GM15510 (cell line): ENCODE data around the gene ARRDC2.

Experiments used
- POLR2A ChIP-seq: IDR thresholded peaks from 3 replicates; pipeline ENCODE4 v1.6.1; 2011; ENCODE audit warnings: borderline replicate concordance; ENCODE audit not compliant: insufficient read length; ENCODE audit errors: extremely low read depth

Gene ARRDC2

DNA sequence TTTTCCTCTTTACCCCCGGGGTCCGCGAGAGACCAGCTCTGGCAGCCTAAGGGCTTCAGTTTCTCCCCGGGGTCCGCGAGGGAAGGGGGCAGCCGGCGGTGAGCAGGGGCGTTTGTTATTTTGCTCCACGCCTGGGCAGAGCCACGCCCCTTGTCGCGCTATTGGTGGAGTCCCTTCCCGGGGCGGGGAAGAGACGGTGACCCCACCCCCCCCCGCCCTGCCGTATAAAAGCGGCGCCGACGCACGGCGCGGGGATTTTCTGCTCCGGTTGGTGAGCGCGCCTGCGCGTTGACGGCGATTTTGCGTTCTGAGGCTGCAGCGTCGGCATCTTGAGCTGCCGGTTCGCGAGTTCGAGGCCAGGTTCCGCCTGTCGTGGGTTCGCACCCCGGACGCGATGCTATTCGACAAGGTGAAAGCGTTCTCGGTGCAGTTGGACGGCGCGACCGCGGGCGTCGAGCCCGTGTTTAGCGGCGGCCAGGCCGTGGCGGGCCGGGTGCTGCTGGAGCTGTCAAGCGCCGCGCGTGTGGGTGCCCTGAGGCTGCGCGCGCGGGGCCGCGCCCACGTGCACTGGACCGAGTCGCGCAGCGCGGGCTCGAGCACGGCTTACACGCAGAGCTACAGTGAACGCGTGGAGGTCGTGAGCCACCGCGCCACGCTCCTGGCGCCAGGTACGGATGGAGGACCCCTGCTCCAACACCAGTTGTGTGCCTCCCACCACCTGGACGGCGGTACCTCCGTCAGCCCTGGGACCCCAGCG, at the start of gene ARRDC2:
ARRDC2 (plus strand) TSS at position 254 of the 757 bp plus-strand sequence; CDS start at position 395, 141 bp downstream.
- TF ChIP-seq POLR2A, result peak; percentile 38

DNA sequence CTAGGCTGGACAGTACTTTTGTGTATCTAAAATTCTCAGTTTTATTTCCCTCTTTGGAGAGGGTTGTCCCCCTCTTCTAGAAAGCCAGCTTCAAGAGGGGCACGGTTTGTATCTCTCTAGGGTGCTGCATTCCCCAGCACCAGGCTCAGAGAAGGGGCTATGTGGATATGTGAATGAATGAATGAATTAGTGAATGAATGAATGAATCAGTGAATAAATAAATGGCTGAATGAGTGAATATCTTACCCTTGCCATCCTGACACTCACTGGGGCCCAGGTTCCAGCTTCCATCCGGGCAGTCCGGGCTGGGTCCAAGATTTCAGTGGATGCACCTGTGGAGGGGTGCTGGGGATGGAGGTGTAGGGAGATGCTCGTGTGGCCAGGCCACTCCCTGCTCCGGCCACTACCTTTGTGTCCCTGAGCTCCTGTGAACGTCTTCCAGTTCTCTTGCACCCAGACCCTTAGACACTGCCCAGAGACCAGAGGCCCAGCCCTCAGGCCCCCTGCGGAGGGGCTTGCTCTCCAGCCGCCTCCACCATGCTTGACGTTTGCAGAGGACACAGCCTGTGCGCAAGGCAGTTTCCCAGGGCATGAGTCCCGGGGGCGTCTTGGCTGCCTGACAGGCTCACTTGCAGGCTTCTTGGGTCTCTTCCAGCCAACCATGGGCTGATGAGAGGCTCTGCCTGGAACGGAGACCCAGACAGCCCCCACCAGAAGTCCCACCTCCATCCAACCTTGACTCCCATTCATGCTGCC, 43.9 kb upstream of the ARRDC2 start:
- TF ChIP-seq POLR2A, result no peak

DNA sequence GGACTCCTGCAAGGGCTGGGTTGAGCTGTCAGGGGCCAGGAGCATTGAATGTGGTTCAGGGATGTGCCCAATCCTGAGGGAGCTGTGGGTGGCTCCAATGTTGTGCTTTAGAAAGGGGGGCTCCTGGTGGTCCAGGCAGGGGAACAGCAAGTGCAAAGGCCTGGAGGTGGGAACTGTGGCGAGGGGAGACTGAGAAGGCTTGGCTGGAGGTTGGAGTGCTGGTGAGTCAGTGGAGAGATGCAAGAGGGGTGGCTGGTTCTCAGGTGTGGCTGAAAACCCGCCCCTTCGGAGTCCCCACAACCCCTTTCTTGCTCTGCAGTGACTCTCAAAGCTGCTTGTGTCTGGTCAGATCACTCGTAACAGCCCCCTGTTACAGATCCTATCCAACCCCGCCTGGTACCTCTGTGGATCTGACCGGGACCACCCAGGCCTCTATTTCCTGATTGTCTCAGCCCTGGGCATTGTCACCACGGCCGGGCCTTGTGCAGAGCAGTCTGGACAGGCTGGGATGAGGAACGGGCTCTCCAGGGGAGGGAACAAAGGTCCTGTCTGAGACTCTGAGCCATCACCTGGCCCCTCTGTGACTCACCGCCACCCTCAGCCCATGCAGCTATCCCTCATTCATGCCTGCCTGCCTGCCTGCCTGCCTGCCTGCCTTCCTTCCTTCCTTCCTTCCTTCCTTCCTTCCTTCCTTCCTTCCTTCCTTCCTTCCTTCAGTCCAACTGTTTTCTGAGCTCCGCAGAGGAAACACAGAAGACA, 42.4 kb upstream of the ARRDC2 start:
- TF ChIP-seq POLR2A, result no peak

DNA sequence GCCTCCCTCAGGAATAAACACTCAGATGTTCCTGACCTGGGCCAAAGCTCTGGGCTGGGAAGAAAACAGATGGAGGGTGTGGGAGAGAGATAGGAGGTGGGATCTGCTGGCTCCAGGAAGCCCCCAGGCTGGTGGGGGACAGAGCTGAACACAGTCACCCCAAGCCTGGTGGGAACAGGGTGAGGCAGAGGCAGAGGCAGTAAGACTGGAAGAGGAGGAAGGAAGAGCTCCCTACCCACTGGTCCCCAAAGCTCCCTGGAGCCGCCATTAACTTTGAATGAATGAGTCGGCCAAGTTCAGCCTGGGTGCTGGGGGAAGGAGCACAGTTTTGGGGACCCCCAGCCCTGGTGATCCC, 41.9 kb upstream of the ARRDC2 start:
- no peak for TF ChIP-seq POLR2A

DNA sequence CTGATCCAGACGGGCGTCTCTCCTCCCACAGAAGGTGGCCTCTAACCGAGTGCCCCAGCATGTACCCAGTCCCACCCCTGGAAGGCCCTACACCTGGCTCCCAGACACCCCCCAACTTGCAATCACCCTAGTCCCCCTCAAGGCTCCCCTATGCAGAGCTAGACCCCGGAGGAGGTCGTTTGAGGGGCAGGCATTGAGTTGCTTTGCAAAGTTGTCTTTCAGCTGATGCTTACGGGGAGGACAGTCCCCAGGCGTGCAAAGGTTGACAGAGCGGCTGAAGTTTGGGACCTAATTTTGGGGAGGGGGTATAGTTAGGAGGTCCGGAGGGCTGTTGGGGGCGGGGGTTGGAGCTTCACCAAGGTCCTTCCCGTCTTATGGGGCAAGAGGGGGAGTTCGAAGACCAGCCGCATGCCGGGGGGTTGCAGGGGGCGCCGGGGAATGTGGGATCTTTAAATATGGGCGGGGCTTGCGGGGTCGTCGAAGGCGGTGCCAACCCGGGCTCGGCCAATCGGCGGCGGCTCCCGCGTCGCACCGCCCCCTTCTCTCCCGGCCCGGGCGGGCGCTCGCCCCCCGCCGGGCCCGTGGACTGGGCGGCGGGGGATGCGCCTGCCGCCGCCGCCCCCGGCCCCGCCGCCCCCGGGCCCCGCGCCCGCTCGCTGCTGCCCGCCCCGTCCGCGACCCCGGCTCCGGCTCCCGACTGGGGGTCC, 41.3 kb upstream of the ARRDC2 start, which contains the start of gene KCNN1:
KCNN1 (plus strand) TSS at position 558 of the 707 bp plus-strand sequence. CDS start 6,782 bp downstream, outside the sequence.
- TF ChIP-seq POLR2A, result no peak

DNA sequence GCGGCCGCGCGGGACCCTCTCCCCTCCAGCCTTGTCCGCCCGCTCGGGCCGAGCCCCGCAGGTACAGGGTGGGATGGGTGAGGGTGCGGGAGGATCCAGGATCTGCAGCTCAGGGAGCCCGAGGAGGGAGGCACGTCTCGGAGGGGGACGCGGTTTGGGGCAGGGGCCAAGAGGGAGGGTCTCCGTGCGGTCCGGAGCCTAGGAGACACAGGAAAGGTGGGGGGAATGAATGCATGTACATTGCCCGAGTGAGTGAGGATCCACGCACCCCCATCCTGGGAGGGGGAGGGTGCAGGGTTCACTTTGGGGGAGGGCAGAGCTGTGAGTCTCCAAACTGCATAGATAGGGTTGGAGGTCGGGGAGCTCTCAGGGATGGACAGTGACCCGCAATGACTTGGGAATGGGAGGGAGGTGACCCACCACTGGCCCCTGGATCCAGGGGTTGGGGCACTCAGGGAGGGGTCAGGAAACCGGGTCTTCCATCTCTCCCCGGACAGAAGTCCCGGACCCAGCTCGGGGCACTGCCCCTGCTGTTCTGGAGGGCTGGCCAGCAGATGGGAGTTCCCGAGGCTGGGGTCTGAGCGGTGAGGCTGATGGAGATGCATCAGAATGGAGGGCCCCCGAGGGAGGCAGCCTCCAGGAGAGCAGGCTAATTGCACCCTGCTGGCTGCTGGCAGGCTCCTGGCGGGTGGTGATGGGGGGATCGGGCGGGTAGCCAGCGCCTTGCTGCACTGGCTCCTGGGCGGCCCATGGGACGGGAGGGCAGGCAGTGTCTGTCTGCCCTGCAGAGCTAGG, 40.5 kb upstream of the ARRDC2 start:
- TF ChIP-seq POLR2A, result no peak

DNA sequence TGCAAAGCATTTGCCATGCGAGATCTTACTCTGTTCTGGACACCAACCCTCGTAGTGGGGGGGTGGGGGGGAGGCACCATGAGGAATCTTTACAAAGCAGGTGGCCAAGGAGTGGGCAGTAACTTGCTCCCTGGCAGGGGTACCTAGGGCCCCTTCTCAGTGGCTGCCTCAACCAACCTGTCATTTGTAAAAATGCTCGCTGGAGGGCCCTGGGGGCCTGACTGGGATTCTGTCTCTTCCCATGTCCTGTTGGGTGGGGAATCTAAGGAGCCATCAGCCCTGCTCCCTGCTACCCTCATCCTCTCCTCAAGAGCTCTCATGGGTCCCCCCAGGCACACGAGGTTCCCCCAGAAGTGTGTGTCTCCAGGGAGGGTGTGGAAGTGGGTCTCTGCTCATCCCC, 39.6 kb upstream of the ARRDC2 start:
- TF ChIP-seq POLR2A, result no peak

DNA sequence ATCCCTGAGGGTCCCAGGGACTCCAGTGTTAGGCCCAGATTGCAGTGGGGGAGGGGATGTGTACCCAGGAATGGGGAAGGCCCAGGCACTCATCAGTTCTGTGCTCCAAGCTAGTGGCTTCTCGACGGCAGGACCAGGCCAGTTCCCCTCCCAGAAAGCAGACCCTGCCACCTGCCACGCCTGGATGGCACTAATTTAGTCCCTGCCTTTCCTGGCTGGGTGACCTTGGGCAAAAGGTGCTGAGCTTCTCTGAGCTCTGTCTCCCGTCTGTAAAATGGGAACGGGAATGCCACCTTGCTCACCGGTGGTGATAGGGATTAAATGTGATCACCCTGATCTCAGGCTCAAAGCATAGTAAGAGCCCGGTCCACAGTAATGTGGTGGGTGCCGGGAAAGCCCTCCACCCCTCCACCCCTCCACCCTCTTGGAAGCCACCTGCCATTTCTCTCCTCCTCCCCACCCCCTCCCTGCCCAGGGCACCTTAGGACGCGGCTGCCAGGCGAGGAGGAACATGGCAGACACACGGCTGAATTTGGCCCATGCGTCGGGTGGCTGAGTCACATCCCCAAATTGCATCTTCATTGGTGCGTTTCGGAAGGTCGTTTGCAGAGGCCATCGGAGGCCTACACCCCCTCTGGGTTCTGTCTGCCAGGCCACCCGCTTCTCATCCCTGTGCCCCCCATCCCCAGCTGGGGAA, 38.7 kb upstream of the ARRDC2 start:
- no peak for TF ChIP-seq POLR2A

DNA sequence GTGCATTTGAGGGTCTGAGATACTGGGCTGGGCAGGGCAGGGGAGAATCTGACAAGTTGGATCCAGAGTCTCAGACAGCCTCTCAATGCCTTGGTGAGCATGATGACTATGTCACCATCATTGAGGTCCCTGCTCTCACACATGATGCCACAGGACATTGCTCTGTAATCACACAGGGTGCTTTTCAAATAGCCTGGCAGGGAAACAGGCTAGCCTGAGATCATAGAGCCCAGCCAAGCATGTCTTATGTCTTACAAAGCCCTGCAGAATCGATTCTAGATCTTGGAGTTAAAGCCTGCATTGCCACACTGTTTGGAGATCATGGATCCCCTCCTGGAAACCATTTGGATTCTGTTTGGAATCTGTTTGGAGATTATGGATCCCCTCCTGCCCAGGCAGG, 35.7 kb upstream of the ARRDC2 start:
- no peak for TF ChIP-seq POLR2A

DNA sequence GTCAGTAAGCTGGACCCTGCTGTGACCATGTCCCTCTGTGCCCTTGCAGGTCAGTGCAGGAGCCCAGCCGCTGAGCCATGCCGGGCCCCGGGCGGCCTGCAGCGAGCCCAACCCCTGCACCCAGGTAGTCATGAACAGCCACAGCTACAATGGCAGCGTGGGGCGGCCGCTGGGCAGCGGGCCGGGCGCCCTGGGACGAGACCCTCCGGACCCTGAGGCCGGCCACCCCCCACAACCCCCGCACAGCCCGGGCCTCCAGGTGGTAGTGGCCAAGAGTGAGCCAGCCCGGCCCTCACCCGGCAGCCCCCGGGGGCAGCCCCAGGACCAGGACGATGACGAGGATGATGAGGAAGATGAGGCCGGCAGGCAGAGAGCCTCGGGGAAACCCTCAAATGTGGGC, 34.2 kb upstream of the ARRDC2 start:
- TF ChIP-seq POLR2A, result no peak

DNA sequence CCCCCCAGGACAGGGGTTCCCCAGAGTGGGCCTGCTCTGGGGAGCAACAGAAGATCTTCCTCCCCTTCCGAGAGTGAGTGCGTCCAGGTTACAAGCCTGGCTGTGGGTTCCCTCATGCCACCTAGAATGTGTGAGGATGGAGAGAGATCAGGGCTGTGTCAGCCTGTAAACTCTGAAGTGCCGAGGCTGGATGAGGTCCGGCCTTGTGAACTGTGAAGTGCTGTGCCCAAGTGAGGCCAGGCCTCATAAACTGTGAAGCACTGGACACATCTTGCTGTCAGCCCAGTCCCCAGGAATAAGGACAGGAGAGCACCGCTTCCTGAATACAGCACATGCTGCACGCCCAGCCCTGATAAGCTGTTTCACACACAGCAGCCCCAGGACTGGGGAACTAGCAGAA, 33.4 kb upstream of the ARRDC2 start:
- no peak for TF ChIP-seq POLR2A

DNA sequence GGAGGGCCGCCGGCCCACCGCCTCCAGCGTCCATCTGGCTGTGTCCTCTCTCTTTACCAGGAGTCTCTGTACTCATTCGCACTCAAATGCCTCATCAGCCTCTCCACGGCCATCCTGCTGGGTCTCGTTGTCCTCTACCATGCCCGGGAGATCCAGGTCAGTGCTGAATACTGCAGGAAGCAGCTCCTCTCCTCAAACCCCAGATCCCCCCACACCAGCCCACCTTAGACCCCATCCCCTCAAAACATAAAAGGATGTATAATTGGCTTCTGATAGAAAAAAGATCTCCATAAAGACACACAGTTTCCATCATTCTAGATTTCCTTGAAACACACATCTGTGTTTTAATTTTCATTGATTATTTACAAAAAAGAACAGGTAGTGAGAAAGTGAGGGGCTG, 32.9 kb upstream of the ARRDC2 start:
- no peak for TF ChIP-seq POLR2A

DNA sequence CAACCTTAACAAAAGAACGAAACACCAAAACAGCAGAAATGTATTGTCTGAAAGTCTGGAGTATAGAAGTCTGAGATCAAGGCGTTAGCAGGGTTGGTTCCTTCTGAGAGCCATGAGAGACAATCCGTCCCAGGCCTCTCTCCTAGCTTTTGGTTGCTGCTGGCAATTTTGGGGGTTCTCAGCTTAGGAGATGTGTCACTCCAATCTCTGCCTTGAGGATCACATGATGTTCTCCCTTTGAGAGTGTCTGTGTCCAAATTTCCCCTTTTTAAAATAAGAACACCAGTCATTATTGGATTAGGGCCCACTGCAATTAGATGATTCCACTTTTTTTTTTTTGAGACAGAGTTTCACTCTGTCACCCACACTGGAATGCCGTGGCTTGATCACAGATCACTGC, 30.9 kb upstream of the ARRDC2 start:
- TF ChIP-seq POLR2A, result no peak
